ENCODE results near the gene ARHGEF28. TPM values are rescaled to one million over a fixed set of nuclear protein-coding genes. Genes with fewer than 3 reads are reported as not detected.

The ARHGEF28 gene
- total RNA-seq, 4 donors from 2014 or later, result 0.52 to 1.2 (median 0.98) TPM

DNA sequence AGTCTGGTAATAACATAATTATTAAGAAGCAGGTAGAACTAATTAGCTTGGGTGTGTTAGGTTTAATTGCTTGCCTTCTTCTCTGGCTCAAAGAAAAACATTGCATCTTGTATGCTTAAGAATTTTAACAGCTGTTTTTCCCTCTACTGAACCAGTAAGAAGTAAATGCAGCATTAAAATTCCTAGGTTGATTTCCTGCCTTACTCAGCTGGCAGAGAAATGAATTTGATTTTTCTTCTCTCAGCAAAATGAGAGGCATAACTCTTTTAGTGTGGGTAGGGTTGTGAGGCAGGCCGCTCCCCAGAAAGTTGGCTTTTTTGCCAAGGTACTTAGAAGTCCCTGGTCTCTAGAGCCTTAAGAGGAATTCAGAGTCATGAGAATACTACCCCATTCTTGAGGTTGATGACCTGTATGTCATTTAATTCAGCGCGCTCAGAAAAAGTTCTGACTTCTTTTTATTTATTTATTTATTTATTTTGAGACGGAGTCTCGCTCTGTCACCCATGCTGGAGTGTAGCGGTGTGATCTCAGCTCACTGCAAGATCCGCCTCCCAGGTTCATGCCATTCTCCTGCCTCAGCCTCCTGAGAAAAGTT lies 302.6 kb downstream of the ARHGEF28 start:
- no peak overlapping the region for H3K27ac ChIP-seq
- H3K27me3 ChIP-seq, result no peaks in the 10 kb centered on the region
- H3K4me3 ChIP-seq, result no peak overlapping the region
- DNase-seq (no peak), ATAC-seq (no peak)
- in situ Hi-C loops (cut with MboI; ENCODE audit: low sequenced_read_pairs in 4 of 4) (no loop called here), intact Hi-C loops (cut with DNase I; ENCODE audit: low total_unique reads) (no loop called here)
- TF ChIP-seq, protein P1, sequence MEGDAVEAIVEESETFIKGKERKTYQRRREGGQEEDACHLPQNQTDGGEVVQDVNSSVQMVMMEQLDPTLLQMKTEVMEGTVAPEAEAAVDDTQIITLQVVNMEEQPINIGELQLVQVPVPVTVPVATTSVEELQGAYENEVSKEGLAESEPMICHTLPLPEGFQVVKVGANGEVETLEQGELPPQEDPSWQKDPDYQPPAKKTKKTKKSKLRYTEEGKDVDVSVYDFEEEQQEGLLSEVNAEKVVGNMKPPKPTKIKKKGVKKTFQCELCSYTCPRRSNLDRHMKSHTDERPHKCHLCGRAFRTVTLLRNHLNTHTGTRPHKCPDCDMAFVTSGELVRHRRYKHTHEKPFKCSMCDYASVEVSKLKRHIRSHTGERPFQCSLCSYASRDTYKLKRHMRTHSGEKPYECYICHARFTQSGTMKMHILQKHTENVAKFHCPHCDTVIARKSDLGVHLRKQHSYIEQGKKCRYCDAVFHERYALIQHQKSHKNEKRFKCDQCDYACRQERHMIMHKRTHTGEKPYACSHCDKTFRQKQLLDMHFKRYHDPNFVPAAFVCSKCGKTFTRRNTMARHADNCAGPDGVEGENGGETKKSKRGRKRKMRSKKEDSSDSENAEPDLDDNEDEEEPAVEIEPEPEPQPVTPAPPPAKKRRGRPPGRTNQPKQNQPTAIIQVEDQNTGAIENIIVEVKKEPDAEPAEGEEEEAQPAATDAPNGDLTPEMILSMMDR (IDR thresholded peaks at IDR 0.05 in 4 of 5, conservative IDR thresholded peaks at IDR 0.05 in 1 of 5), result no peak
- no peak for TF ChIP-seq POLR2A (IDR thresholded peaks at IDR 0.05)
- H3K36me3 ChIP-seq, result no peaks in the 10 kb centered on the region
- no peaks in the 10 kb centered on the region for H3K4me1 ChIP-seq
- H3K9me3 ChIP-seq, result no peaks in the 10 kb centered on the region

DNA sequence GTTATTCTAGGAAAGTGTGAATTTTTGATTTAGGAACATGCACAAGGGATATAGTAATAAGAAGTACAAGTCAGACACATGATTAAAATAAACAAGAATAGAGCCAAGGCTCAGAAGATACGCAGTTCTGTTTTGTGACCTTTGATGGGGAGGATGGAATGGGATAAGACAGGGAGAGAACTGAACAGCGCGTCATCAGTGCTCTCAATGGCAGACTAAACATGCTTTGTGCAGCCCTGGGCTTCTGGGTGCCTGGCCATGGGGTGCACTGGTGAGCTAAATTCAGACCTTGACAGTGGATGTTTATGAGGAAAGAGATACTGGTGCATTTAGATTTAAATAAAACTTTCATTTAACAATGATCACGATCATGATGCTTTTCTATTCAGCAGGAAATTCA lies 309.7 kb downstream of the ARHGEF28 start:
- Histone ChIP-seq H3K4me3 (no peak overlapping the region), H3K9me3 (no peaks in the 10 kb centered on the region), H3K27me3 (no peaks in the 10 kb centered on the region), H3K36me3 (no peaks in the 10 kb centered on the region), H3K27ac (no peak overlapping the region), H3K4me1 (no peaks in the 10 kb centered on the region)
- in situ Hi-C loops (cut with MboI; ENCODE audit: low sequenced_read_pairs in 4 of 4), result no loop called here
- intact Hi-C loops (cut with DNase I; ENCODE audit: low total_unique reads), result no loop called here
- DNase-seq, result no peak
- TF ChIP-seq, protein P1 (IDR thresholded peaks at IDR 0.05 in 4 of 5, conservative IDR thresholded peaks at IDR 0.05 in 1 of 5), result no peak
- no peak for TF ChIP-seq POLR2A (IDR thresholded peaks at IDR 0.05)
- no peak for ATAC-seq

DNA sequence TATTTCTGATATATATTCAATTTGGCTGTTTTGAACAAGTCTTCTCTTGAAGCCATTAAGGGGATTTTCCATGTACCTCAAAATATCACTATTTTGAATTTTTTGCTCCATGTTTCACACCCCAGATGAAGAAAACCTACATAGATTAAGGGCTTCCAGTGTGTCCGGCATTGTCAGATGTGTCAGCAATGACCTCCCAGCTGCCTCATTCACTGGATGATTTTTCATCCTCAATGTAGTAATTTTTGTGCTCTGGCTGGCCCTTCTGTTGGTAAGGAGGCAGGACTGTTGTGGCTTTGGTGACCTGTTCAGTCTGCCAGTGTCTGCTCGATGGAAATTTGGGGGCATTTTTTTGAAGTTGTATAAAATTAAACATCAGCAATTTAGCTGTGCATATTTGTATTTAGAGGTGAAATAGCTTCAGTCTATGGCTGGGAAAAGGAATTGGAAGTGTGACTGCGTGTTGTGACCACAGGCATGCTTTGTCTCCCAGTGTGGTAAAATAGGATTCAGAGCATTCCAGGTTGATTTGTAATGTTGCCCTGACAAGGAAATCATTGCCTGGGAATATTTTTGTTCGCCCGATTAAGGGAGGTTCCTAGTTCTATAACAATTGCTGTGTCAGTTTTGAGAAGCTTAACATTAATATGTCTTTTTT lies 312.4 kb downstream of the ARHGEF28 start:
- no peak for DNase-seq
- Histone ChIP-seq H3K9me3 (no peaks in the 10 kb centered on the region), H3K4me1 (no peaks in the 10 kb centered on the region), H3K36me3 (no peaks in the 10 kb centered on the region), H3K27me3 (no peaks in the 10 kb centered on the region), H3K27ac (no peak overlapping the region), H3K4me3 (no peak overlapping the region)
- in situ Hi-C loops (cut with MboI; ENCODE audit: low sequenced_read_pairs in 4 of 4) (no loop called here), intact Hi-C loops (cut with DNase I; ENCODE audit: low total_unique reads) (no loop called here)
- TF ChIP-seq, protein P1 (IDR thresholded peaks at IDR 0.05 in 4 of 5, conservative IDR thresholded peaks at IDR 0.05 in 1 of 5), result no peak
- TF ChIP-seq POLR2A (IDR thresholded peaks at IDR 0.05), result no peak
- ATAC-seq, result no peak

DNA sequence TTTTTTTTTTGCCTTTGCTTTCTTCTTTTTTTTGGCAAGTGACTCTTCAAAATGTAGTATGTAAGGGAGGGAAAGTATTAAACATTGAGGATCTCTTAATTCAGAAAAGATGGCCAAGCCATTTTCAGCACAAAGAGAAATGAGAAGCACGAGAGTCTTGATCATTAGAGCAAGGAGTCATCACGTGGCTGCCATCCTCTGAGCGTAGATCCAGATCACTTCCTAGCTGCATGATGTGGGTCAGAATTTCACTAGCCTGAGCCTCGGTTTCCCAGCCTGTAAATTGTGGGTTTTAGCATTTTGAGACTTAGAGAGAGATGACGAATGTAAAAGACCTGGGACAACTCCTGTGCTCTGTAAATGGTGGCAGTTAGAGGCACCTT lies 312.9 kb downstream of the ARHGEF28 start:
- intact Hi-C loops (cut with DNase I; ENCODE audit: low total_unique reads), result no loop called here
- DNase-seq, result no peak
- no peaks in the 10 kb centered on the region for H3K36me3 ChIP-seq
- no peaks in the 10 kb centered on the region for H3K27me3 ChIP-seq
- in situ Hi-C loops (cut with MboI; ENCODE audit: low sequenced_read_pairs in 4 of 4), result no loop called here
- no peak for TF ChIP-seq POLR2A (IDR thresholded peaks at IDR 0.05)
- TF ChIP-seq, protein P1 (IDR thresholded peaks at IDR 0.05 in 4 of 5, conservative IDR thresholded peaks at IDR 0.05 in 1 of 5), result no peak
- no peaks in the 10 kb centered on the region for H3K4me1 ChIP-seq
- ATAC-seq, result no peak
- no peaks in the 10 kb centered on the region for H3K9me3 ChIP-seq
- H3K27ac ChIP-seq, result no peak overlapping the region
- H3K4me3 ChIP-seq, result no peak overlapping the region
